Liver (tissue), 9 donors: ENCODE results near the gene AGR2. TPM values are rescaled to one million over a fixed set of nuclear protein-coding genes. Genes with fewer than 3 reads are reported as not detected.

Source experiments
- DNase-seq: peaks from one replicate; pipeline ENCODE4 v3.0.0-alpha.2; 2017; ENCODE audit warnings: low spot score
- H3K27ac ChIP-seq, 2 donors: one replicate each; pipeline ENCODE4 v1.7.0; 2013; ENCODE audit warnings: inconsistent platforms in 2 of 2, low read length in 2 of 2, control low read depth in 1 of 2, low read depth in 1 of 2, mild to moderate bottlenecking in 1 of 2
- H3K27me3 ChIP-seq, 4 donors: one replicate each; pipeline versions ENCODE4 v1.6.1 to v1.7.0; 2013; ENCODE audit warnings: low read length in 3 of 4, inconsistent platforms in 1 of 4, mild to moderate bottlenecking in 1 of 4, moderate library complexity in 1 of 4; ENCODE audit not compliant: control insufficient read depth in 4 of 4, insufficient read depth in 4 of 4
- H3K36me3 ChIP-seq, 4 donors: one replicate each; pipeline versions ENCODE4 v1.6.1 to v1.7.0; 2013; ENCODE audit warnings: low read length in 3 of 4, mild to moderate bottlenecking in 3 of 4, low read depth in 1 of 4, moderate library complexity in 1 of 4; ENCODE audit not compliant: control insufficient read depth in 4 of 4, insufficient read depth in 3 of 4
- H3K4me1 ChIP-seq, 4 donors: one replicate each; pipeline versions ENCODE4 v1.6.1 to v1.7.0; 2013; ENCODE audit warnings: low read length in 3 of 4, mild to moderate bottlenecking in 3 of 4, moderate library complexity in 1 of 4; ENCODE audit not compliant: control insufficient read depth in 4 of 4, insufficient read depth in 4 of 4
- H3K4me3 ChIP-seq, 3 donors: one replicate each; pipeline versions ENCODE4 v1.6.1 to v1.7.0; 2013; ENCODE audit warnings: low read length in 3 of 3, control low read depth in 1 of 3, low read depth in 1 of 3, mild to moderate bottlenecking in 1 of 3
- H3K9ac ChIP-seq, 2 donors: one replicate each; pipeline ENCODE4 v1.7.0; 2013; ENCODE audit warnings: low read length in 2 of 2, mild to moderate bottlenecking in 2 of 2, moderate library complexity in 2 of 2, control low read depth in 1 of 2, low read depth in 1 of 2
- H3K9me3 ChIP-seq, 4 donors: one replicate each; pipeline versions ENCODE4 v1.6.1 to v1.7.0; 2013; ENCODE audit warnings: low read length in 3 of 4; ENCODE audit not compliant: control insufficient read depth in 4 of 4
- ATF3 ChIP-seq: IDR thresholded peaks from 2 replicates; pipeline ENCODE4 v1.6.1; 2016; ENCODE audit warnings: antibody characterized with exemption
- CTCF ChIP-seq: fragments of 150-350 bp; IDR thresholded peaks from 2 replicates; pipeline ENCODE4 v1.5.1; 2017; ENCODE audit warnings: improper control_type of control experiment, low read depth, low read length; ENCODE audit not compliant: missing input control
- EGR1 ChIP-seq, 2 donors: IDR thresholded peaks; 2 replicates each; pipeline ENCODE4 v1.6.1; 2016 to 2018; ENCODE audit warnings: antibody characterized with exemption in 2 of 2, low read depth in 2 of 2
- FOXA1 ChIP-seq: IDR thresholded peaks from 2 replicates; pipeline ENCODE4 v1.6.1; 2016; ENCODE audit warnings: antibody characterized with exemption
- FOXA2 ChIP-seq: IDR thresholded peaks from 2 replicates; pipeline ENCODE4 v1.6.1; 2016; ENCODE audit warnings: antibody characterized with exemption
- GABPA ChIP-seq, 2 donors: IDR thresholded peaks in 1 of 2; conservative IDR thresholded peaks in 1 of 2; 2 replicates each; pipeline ENCODE4 v1.6.1; 2016; ENCODE audit warnings: antibody characterized with exemption in 2 of 2, mild to moderate bottlenecking in 1 of 2, moderate library complexity in 1 of 2
- HNF4A ChIP-seq, 2 donors: conservative IDR thresholded peaks; 2 replicates each; pipeline ENCODE4 v1.6.1; 2016; ENCODE audit warnings: antibody characterized with exemption in 2 of 2, mild to moderate bottlenecking in 2 of 2
- HNF4G ChIP-seq: IDR thresholded peaks from 2 replicates; pipeline ENCODE4 v1.6.1; 2016; ENCODE audit warnings: antibody characterized with exemption
- JUND ChIP-seq, 2 donors: IDR thresholded peaks; 2 replicates each; pipeline ENCODE4 v1.6.1; 2016; ENCODE audit warnings: antibody characterized with exemption in 2 of 2
- RAD21 ChIP-seq, 2 donors: IDR thresholded peaks; 2 replicates each; pipeline ENCODE4 v1.6.1; 2016; ENCODE audit warnings: antibody characterized with exemption in 2 of 2, mild to moderate bottlenecking in 2 of 2
- REST ChIP-seq: IDR thresholded peaks from 2 replicates; pipeline ENCODE4 v1.6.1; 2016; ENCODE audit warnings: antibody characterized with exemption, mild to moderate bottlenecking
- RXRA ChIP-seq, 2 donors: IDR thresholded peaks; 2 replicates each; pipeline ENCODE4 v1.6.1; 2017 to 2018; ENCODE audit warnings: antibody characterized with exemption in 2 of 2, mild to moderate bottlenecking in 1 of 2
- SP1 ChIP-seq: IDR thresholded peaks from 2 replicates; pipeline ENCODE4 v1.6.1; 2018; ENCODE audit warnings: antibody characterized with exemption, mild to moderate bottlenecking
- TAF1 ChIP-seq: conservative IDR thresholded peaks from 2 replicates; pipeline ENCODE4 v1.6.1; 2016; ENCODE audit warnings: antibody characterized with exemption, mild to moderate bottlenecking
- YY1 ChIP-seq: IDR thresholded peaks from 2 replicates; pipeline ENCODE4 v1.6.1; 2016; ENCODE audit warnings: antibody characterized with exemption, mild to moderate bottlenecking
- WGBS: extraction: QIAGEN DNeasy Blood & Tissue Kit; methylation state at CpG from one replicate; pipeline ENCODE4 v1.1.7; 2013; 5-methylcytosine and 5-hydroxymethylcytosine counted together
- polyA plus RNA-seq, 2 donors: library from polyadenylated mRNA; stranded (reverse) in 1 of 2; unstranded in 1 of 2; fragments of 200-250 nt in 1 of 2; fragments of >200 nt in 1 of 2; fragmentation: Nextera tagmentation in 1 of 2; extraction: Ambion mirVana in 1 of 2; gene quantifications; one replicate each; pipeline versions ENCODE4 v1.2.1 to v1.2.3, GENCODE V29; 2013 to 2015
- total RNA-seq, 2 donors: library from RNA; depleted of rRNA; stranded (reverse); fragments of >200 nt; gene quantifications; one replicate each; pipeline ENCODE4 v1.2.3, GENCODE V29; 2014
- donor health status: healthy.
- donor health status: healthy.
- donor health status: healthy.
- donor health status: healthy.
- donor health status: healthy.

The AGR2 gene
- total and polyA plus RNA-seq, 4 donors = 0.37 to 0.45 TPM; not detected in 2

GRCh38 chr7:16794986-16795385, 9.8 kb downstream of the AGR2 start:
- TF ChIP-seq TAF1 = no peak
- no peak for TF ChIP-seq CTCF
- no peak for TF ChIP-seq YY1
- no peak for TF ChIP-seq GABPA (IDR thresholded peaks at IDR 0.05 in 1 of 2, conservative IDR thresholded peaks at IDR 0.05 in 1 of 2)
- Histone ChIP-seq H3K36me3 (no peaks in the 10 kb centered on the region), H3K4me1 (no peaks in the 10 kb centered on the region), H3K9ac (no peak overlapping the region), H3K27ac (no peak overlapping the region), H3K9me3 (no peaks in the 10 kb centered on the region), H3K4me3 (no peak overlapping the region), H3K27me3 (peaks cover 0 to 8% (median 0%) of the 10 kb centered on the region in 4 donors)
- DNase-seq = no peak
- WGBS = 73% methylated on average over 3 of the region's 3 CpGs

- TF ChIP-seq CTCF = no peak
- H3K36me3 ChIP-seq = no peaks in the 10 kb centered on the region
- no peak for DNase-seq
- no peaks in the 10 kb centered on the region for H3K27me3 ChIP-seq
- 70% methylated on average over 5 of the region's 5 CpGs for WGBS
- H3K4me3 ChIP-seq = no peak overlapping the region
- H3K27ac ChIP-seq = no peak overlapping the region
- H3K9ac ChIP-seq = no peak overlapping the region
- no peaks in the 10 kb centered on the region for H3K4me1 ChIP-seq
- no peaks in the 10 kb centered on the region for H3K9me3 ChIP-seq
These were observed 12.7 kb downstream of the AGR2 start for GRCh38 chr7:16791905-16792698.

GRCh38 chr7:16791071-16791470, 13.7 kb downstream of the AGR2 start:
- no peaks in the 10 kb centered on the region for H3K9me3 ChIP-seq
- H3K9ac ChIP-seq = no peak overlapping the region
- H3K27ac ChIP-seq = no peak overlapping the region
- no peaks in the 10 kb centered on the region for H3K4me1 ChIP-seq
- no peaks in the 10 kb centered on the region for H3K27me3 ChIP-seq
- H3K36me3 ChIP-seq = no peaks in the 10 kb centered on the region
- DNase-seq = no peak
- 82% methylated on average over 1 of the region's 1 CpG for WGBS
- no peak overlapping the region for H3K4me3 ChIP-seq
- TF ChIP-seq JUND (IDR thresholded peaks at IDR 0.05) = no peak
- TF ChIP-seq FOXA2 = no peak
- TF ChIP-seq CTCF = no peak
- TF ChIP-seq REST = no peak
- TF ChIP-seq RAD21 (IDR thresholded peaks at IDR 0.05) = no peak
- TF ChIP-seq FOXA1 = no peak
- no peak for TF ChIP-seq HNF4A (conservative IDR thresholded peaks at IDR 0.05)
- TF ChIP-seq TAF1 = no peak
- TF ChIP-seq HNF4G = no peak
- no peak for TF ChIP-seq SP1
- no peak for TF ChIP-seq EGR1 (IDR thresholded peaks at IDR 0.05; ENCODE audit: low read depth in 2 of 2)
- TF ChIP-seq RXRA (IDR thresholded peaks at IDR 0.05) = no peak
- no peak for TF ChIP-seq ATF3
